ENCODE measurements around the gene RAD51B. TPM values are rescaled to one million over a fixed set of nuclear protein-coding genes. Genes with fewer than 3 reads are reported as not detected.

RAD51B gene
- total and polyA plus RNA-seq, 9 of the 15 experiments (the other 6 are each of a cell fraction or from before 2014, with no cell fraction given): 8.5 to 17.3 (median 11.3) TPM

DNA sequence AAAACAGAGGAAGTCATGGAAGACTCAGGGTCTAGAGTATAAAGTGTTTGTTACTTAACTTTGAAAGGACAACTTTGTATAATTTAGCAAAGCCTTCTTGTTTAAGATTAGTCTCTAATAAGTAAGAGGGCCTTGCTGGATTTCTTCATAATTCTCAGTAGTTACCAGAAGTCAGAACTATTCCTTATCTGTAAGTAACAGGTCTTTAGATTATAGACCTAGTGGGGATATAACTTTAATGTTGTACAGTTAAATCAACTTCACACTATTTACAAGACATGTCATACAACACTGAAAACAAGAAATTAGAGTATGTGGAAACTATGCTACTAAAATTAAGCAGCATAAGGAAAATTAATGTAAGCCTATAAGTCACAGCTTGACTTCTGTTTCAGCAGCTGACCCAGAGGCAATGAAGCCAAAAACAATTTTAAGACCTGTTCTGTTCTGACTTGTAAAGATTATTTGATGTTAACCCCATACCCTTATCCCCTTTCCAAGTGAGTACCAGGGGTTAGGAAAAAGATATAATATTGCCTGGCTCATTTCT is 398.3 kb downstream of the RAD51B start:
- Histone ChIP-seq H3K9me1 (ENCODE audit: control insufficient read depth, insufficient read depth, low read length) (no peaks in the 10 kb centered on the region), H3K4me1 (replicated peaks in 1 of 2; ENCODE audit: control insufficient read depth in 2 of 2, insufficient read depth in 2 of 2, low read length in 2 of 2) (peaks cover 0 to 12% of the 10 kb centered on the region in 2 experiments; a peak in 3 of 5 replicates), H3K27me3 (ENCODE audit: control insufficient read depth in 2 of 2, insufficient read depth in 2 of 2, low read length in 2 of 2) (no peaks in the 10 kb centered on the region), H4K20me1 (replicated peaks; ENCODE audit: control insufficient read depth, insufficient read depth, low read length) (no peaks in the 10 kb centered on the region), H3K4me2 (ENCODE audit: insufficient read depth, low read length) (no peak overlapping the region), H2AFZ (ENCODE audit: low read depth, low read length) (no peak overlapping the region), H3K79me2 (ENCODE audit: control insufficient read depth, insufficient read depth, low read length) (no peaks in the 10 kb centered on the region), H3K9me3 (replicated peaks; ENCODE audit: control insufficient read depth, insufficient read depth, low read depth, low read length) (no peaks in the 10 kb centered on the region), H3K4me3 (no peak overlapping the region), H3K36me3 (ENCODE audit: control insufficient read depth, insufficient read depth, low read length) (no peaks in the 10 kb centered on the region), H3K27ac (ENCODE audit: extremely low read depth, low read depth, low read length) (no peak overlapping the region), H3K9ac (ENCODE audit: insufficient read depth in 1 of 2, low read depth in 2 of 2, low read length in 2 of 2) (no peak overlapping the region)
- ChIA-PET CTCF (ENCODE audit: low intra/inter-chr PET ratio) (no interaction called here), POLR2A (interaction anchor here (1.0 kb wide), 1 partner anchor 359 kb away, joined by 3 read pairs; no protein-coding TSS in a partner anchor)
- intact Hi-C loops (cut with micrococcal nuclease) (no loop called here), in situ Hi-C loops (cut with MboI) (no loop called here)
- ATAC-seq: no peak
- DNase-seq (ENCODE audit: extremely low read depth in 1 of 4, low spot score in 3 of 4): no peak
- BruUV-seq (replicated peaks): no TSS peak
- no peak for FAIRE-seq
- TF ChIP-seq CREB1 (IDR thresholded peaks at IDR 0.05): no peak
- TF ChIP-seq CREB1 (CRISPR knock-in tag; IDR thresholded peaks at IDR 0.05): no peak
- TF ChIP-seq ARID1B (IDR thresholded peaks at IDR 0.05): peak; percentile 16; the same call in 1 of the 2 replicates
- no peak for TF ChIP-seq YBX1 (IDR thresholded peaks at IDR 0.05)
- TF ChIP-seq TAL1 (IDR thresholded peaks at IDR 0.05): peak; percentile 18; the same call in 1 of the 2 replicates
- TF ChIP-seq TCF3 (CRISPR knock-in tag; IDR thresholded peaks at IDR 0.05): peak; percentile 25; the same call in 1 of the 2 replicates
- no peak for TF ChIP-seq NBN (IDR thresholded peaks at IDR 0.05; ENCODE audit: low read depth)
- TF ChIP-seq POU5F1 (IDR thresholded peaks at IDR 0.05; ENCODE audit: borderline replicate concordance, low read depth, low read length, partially characterized antibody): no peak
- TF ChIP-seq DNMT1 (IDR thresholded peaks at IDR 0.05): no peak

Data from K562 (cell line).